ENCODE measurements around the gene SBK3.
"Not testable (repeated sequence)": the region's sequence is repeated elsewhere in the genome, so short reads cannot be mapped to it uniquely, and the experiment has no call there.

SBK3 gene

DNA sequence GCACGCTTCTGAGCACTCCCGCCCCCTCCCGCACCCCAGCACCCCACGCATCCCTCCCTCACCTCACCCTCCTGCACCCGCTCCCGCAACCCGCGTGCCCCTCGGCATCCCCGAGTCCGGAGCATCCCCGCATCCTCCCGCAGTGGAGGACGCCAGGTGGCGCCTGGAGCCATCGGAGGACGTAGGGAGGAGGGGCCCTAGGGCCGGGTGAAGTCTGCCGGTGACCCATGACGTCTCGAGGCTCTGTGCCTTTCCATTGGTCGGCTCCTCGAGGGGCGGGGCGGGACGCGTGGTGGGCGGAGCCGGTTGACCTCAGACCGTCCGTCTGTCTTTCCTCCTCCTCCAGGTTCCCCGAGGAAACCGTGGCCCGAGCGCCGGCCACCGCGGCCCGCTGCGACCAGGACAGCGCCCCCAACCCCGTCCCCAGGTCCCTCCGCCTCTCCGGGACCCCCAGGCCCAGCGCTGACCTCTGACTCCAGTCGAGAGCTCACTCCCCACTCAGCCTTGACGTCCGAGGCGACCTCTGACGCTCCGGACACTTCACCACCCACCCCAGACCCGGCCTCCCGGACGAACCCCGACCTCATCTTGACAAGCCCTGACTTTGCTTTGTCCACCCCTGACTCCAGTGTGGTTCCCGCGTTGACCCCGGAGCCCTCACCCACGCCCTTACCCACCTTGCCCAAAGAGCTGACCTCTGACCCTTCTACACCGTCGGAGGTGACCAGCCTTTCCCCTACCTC is 28.3 kb downstream of the SBK3 start:
- DNase-seq (ENCODE audit: low spot score), result peak; percentile 99

DNA sequence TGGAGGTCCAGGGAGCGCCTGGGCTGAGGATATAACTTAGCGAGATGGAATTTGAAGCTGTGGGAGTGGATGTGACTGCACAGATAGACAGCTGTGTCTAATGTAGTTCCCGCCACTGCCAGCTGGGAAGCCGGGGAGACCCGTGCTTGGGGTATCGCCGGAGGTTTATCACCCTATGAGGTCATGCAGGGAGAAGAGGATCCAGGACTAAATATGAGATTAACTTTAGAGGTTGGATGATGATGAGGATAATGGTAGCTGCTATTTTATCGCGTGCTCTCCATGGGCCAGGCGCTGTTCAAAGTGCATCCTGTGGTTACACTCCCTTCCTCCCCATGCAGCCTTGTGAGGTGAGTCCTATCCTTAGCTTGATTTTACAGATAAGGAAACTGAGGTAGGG is 37.2 kb downstream of the SBK3 start:
- DNase-seq (ENCODE audit: low spot score), result no peak

DNA sequence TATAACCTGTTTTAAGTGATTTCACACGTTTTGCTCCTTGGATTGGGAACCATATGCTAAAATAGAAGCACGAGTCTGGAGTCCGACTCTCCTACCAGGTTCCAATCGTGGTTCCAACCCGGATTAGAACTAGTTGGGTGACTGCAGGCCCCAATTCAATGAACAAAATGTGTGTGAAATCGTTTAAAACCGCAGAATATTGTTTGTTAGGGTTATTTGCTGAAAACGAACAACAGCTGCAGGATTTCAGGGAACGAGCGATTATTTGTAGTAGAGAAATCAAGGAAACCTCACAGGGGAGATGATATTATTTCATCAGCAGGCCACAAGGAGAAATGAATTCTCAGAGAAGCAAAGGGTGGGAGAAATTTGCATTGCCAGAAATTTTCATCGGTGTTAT is 40.4 kb downstream of the SBK3 start:
- no peak for DNase-seq (ENCODE audit: low spot score)

DNA sequence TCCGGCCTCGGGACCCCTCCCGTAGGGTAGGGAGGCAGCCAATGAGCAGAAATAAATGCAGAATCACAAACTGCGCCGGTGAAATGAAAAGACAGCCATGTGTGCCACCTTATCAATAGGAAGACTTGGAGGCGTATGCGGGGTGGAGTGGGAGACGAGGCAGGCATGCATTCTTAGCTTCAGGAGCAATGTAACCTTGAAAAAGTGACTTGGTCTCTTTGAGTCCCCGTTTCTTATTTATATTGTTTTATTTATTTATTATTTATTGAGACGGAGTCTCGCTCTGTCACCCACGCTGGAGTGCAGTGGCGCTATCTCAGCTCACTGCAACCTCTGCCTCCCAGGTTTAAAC is 41.1 kb downstream of the SBK3 start:
- DNase-seq (ENCODE audit: low spot score), result no peak

DNA sequence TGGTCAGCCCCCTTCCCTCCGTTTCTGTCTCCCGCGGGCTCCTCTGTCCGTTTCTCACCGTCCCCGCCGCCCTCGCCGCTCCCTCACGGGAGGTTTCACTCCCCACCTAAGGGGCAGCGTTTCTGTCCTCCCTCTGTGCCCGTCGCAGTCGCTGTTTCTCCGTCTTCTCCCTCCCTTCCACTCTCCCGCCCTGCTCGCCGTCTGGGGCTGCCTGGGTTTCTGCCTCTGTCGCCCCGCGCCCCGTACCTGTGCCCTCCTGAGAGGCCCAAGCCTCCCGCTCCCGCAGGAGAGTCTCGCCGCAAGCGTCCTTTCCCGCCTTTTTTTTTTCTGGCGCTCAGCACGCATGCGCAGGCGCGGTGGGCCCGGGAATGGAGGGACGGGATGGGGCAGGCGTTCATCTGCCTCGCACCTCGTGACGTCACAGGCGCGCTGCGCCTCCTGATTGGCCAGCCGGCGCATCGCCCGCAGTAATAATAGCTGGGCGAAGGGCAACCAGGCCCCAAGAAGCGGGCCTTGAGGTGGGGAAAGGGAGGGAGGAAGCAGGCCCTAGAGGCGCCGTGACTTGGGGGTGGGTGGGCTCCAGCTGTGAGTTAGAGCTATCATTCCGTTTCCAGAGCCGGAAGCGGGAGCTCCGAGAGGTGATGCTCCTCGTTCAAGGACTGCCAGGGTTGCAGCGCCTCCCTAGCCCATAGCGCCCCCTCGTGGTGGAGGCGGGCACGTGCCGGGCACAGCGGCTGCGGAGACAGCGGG is 41.7 kb downstream of the SBK3 start:
- DNase-seq (ENCODE audit: low spot score), result peak; percentile 91

DNA sequence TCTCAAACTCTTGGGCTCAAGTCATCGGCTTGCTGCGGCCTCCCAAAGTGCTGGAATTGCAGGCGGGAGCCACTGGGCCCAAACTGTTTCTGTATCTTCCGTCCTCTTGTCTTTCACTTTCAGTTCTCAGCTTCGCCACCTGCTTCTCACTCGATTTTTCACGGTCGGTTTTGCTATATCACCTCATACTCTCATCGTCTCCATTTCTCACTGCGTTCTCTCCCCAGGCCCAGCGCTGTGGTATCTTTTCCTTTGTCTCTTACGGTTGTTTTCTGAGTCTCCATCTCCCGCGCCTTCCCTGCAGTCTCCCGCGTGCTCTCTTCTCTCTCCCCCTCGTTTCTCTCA is 42.2 kb downstream of the SBK3 start:
- no peak for DNase-seq (ENCODE audit: low spot score)

DNA sequence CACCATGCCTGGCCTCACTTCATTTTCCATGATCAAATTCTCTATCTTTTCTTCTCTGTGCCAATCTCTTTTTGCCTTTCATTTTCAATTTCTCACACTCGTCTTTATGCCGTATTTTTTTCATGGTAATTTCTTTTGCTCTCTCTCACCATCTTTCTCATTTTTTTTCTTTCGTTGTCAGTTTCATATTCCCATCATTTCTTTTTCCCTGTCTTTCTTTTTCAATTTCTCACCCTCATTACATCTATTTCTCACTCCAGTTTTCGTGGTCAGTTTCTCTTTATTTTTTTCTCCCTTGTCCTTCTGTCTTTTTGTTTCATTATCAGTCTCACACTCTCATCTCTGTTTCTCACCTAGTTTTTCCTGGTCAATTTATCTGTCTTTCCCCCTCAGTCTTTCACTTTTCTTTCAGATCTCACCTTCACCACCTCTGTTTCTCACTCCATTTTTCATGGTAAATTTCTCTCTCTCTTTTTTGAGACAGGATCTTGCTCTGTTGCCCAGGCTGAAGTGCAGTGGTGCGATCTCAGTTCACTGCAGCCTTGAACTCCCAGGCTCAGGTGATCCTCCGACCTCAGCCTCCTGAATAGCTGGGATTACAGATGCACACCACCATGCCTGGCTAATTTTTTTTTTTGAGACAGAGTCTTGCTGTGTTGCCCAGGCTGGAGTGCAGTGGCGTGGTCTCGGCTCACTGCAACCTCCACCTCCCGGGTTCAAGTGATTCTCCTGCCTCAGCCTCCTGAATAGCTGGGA is 43.0 kb downstream of the SBK3 start:
- DNase-seq (ENCODE audit: low spot score), result no peak

DNA sequence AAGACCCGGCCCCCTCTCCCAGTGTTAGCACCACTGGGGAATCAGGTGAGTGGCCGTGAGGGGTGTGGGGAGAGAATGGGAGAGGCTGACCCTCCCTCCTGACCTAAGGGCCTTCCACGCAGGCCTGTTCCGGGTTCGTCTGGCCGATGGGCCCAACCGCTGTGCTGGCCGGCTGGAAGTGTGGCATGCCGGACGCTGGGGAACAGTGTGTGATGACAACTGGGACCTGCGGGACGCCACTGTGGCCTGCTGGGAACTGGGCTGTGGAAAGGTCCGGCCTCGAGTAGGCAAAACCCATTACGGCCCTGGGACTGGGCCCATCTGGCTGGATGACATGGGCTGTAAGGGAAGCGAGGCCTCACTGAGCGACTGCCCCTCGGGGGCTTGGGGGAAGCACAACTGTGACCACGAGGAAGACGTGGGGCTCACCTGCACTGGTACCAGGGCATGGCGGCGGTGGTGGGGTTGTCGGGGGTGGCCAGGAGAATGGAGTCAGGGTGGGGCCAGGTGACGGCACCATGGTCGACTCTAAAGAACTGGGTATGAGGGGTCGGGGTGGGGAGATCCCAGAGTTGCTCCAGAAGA is 44.9 kb downstream of the SBK3 start:
- DNase-seq (ENCODE audit: low spot score), result no peak

DNA sequence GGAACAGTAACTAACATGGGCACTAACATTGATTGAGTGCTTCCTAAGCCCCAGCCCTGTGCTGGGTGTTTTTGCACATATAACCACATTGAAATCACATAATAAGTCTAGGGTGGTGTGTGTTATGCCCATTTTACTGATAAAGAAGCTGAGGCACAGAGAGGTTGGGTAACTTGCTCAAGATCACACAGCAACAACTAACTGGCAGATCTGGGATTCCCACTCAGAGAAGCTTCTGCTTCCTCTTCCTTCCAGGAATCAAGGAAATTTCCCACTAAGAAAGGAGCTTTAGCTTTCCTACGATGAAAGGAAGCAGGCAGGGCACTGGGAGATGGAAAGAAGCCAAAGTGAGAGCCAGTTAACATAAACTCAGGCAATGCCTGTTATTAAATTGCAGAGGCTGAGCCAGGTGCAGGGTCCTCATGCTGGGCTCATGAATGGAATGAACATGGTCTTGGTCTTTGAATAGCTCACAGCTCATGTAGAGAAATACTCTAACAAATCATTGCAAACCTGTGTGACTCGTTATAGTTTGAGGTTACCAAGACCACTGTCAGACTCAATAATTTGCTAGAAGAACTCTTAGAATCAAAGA is 47.0 kb downstream of the SBK3 start:
- DNase-seq (ENCODE audit: low spot score), result no peak

DNA sequence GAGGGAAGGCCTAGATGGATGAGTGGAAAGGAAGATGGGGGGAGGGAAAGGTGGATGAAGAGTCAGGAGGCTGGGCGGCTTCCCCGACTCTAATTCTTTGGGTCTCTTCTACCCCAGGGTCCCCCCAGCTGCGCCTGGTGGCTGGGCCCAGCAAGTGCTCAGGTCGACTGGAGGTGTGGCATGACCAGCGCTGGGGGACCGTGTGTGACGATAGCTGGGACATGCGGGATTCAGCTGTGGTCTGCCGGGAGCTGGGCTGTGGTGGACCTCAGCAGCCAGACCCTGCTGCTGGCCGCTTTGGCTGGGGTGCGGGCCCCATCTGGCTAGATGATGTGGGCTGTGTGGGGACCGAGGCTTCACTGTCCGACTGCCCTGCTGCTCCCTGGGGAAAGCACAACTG is 47.6 kb downstream of the SBK3 start:
- DNase-seq (ENCODE audit: low spot score), result no peak

DNA sequence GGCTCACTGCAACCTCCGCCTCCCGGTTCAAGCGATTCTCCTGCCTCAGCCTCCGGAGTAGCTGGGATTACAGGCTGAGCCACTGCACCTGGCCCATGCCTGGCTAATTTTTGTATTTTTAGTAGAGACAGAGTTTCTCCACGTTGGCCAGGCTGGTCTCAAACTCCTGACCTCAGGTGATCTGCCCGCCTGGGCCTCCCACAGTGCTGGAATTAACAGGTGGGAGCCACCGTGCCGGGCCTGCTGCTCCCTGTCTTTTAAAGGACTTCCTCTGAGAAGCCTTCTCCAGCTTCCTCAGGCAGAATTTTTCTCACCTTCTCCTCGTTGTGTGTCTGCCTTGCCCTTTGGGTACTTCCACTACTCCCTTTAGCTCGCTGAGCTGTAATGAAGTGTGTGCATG is 48.5 kb downstream of the SBK3 start:
- not testable (repeated sequence) for DNase-seq (ENCODE audit: low spot score)

DNA sequence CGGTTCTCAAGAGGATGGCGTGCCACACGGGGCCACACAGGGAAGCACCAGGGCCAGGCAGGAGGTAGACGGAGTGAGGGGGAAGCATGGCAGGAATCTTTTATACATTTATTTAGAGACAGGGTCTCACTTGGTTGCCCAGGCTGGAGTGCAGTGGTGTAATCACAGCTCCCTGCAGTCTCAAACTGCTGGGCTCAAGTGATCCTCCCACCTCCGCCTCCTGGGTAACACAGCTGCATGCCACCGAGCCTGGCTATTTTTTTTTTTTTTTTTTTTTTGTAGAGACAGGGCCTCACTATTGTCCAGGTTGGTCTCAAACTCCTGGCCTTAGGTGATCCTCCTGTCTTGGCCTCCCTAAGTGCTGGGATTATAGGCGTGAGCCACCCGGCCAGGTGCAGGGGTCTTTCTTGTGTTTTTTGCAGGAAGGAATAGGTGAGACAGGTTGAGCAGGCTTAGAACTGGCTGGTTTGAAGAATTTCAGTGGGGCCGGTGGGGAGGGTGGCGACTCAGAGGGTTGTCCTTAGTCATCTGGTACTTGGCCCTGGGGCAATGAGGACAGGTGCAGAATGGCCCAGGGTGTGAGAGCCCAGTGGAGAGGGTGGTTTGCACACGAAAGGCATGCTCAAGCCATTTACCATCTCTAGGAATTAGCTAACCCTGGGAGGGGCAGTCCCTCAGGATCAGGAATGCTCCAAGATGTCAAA is 49.5 kb downstream of the SBK3 start:
- no peak for DNase-seq (ENCODE audit: low spot score)

DNA sequence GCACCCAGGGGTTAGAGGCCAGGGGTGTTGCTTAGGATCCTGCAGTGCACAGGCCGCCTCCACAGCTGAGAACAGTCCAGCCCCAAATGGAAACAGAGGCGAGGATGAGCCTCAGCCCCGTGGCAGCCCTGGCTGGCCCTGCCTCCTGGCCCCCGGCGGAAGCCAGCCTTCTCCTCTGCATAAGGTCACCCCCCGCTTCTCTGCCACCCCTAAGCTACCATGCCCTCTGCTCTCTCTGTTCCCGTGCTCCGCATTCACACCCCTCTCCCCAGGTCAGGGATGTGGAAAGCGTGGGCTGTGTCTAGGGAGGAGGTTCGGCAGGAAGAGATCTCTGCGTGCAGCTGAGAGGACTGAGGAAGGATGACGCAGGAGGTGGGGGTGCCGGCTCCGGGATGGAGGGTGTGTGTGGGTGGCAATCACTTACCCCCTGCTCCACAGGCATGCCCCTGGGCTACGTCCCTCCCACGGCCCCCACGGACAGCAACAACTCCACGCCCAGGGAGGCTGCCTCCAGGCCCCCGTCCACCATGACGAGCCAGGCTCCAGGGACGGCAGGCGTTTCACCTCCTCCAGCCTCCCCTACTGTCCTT is 51.1 kb downstream of the SBK3 start:
- no peak for DNase-seq (ENCODE audit: low spot score)

DNA sequence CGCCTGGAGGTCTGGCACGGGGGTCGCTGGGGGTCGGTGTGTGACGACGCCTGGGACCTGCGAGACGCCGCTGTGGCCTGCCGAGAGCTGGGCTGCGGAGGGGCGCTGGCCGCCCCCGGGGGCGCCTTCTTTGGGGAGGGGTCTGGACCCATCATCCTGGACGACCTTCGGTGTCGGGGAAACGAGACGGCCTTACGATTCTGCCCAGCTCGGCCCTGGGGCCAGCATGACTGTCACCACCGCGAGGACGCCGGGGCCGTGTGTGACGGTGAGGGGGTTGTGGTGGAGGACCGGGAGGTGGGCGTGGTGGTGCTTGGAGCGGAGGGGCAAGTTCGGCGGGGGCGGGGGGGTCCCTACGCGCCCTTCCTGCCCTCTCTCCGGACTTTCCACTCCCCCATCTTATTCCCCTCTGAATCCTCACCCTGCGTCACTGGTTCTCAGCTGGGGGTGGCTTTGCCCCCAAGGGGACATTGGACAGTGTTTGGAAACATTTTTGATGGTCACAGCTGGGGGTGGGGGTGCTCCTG is 51.6 kb downstream of the SBK3 start:
- no peak for DNase-seq (ENCODE audit: low spot score)

DNA sequence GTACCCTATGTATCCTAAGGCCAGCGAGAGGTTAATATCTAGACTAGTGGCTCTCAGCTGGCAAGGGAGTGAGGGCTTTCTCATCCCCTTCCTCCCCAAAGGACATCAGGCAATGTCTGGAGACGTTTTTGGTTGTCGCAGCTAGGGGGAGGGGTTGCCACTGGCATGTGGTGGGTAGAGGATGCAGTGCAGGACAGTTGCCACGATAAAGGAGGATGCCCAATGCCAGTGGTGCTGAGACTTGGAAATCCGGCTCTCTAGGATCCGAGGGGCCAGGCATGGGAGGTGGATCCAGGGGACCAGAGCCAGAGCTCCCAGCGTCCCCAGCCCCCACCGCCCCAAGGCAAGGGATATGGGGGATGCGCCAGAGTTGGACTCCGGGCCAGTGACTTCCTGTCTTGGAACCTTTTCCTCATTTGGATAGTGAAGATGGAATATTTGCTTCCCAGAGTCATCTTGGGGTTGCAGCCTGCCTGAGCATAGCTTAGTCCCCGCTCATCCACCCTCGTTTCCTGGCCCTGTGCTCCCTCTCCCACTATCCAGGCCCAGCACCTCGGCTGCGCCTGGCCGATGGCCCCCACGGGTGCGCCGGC is 52.2 kb downstream of the SBK3 start:
- no peak for DNase-seq (ENCODE audit: low spot score)

DNA sequence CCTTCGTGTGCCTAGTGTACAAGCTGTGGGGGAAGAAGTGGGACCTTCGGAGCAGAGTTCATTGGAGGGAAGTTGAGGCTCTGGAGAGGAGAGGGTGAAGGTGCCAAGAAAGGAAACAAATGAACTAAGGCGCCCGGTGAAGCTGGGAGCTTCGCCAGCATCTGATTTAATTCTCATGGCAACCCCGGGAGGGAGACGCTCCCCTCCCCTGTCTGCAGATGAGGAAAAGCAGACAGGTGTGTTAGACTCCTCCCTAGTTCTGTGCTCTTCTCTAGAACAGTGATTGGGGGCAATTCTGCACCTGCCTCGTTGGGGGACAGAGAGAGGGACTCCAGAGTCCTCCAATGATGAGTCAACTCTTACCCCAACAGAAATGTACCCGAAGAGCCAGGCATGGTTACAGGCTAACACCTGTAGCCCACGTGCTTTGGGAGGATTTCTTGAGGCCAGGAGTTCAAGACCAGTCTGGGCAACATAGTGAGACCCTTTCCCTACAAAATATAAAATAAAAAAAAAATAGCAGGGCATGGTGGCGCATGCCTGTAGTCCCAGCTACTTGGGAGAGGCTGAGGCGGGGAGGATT is 52.9 kb downstream of the SBK3 start:
- DNase-seq (ENCODE audit: low spot score), result no peak

DNA sequence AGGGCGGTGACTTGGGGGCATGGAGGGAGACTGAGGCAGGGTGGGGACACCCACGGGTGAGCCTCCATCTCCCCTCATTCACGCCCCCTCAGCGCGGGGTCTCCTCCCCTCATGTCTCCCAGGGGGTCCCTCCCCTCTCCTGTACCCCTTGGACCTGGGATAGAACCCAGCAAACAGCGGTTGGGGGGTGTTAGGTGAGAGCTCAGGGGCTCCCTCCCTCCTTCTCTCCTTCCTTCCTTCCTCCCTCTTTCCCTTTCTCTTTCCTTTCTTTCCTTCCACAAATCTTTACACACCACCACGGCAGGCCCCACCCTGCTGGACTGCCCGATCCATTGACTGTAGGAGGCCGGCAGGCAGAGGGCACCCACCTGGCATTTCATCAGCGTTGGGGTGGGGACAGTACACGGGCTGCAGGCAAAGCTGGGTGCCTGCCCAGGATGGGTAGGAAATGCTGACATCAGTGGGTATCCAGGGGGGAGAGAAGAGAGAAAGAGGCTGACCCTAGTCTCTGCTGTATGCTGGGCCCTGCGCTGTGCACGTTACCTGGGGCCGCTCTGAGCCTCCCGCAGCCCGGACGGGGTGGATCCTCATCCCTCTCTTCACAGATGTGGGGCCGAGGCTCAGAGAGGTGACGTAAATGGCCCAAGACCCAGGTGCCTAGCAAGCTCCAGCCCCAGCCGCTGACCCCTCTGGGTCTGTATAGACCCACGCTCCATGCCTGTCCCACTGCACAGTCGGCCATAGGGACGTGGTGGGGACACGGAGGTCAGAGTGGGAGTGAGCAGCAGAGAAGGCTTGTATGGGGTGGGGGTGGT is 53.6 kb downstream of the SBK3 start:
- DNase-seq (ENCODE audit: low spot score), result no peak

All from HuH-7 (cell line).